Upper lobe of left lung (tissue), 6 donors: Measurements from ENCODE around the gene CNGB1. TPM values are rescaled to one million over a fixed set of nuclear protein-coding genes. Genes with fewer than 3 reads are reported as not detected.

Experiments
- ATAC-seq, 2 donors: fragments of 200-7000 bp; cut with Tn5 transposase; one replicate each; pipeline ENCODE4 v1.9.1; 2022; ENCODE audit warnings: mild to moderate bottlenecking in 2 of 2, moderate library complexity in 2 of 2; ENCODE audit not compliant: low FRiP score in 2 of 2
- DNase-seq, 2 donors: peaks; one replicate each; pipeline ENCODE4 v3.0.0-alpha.2; 2019 to 2020
- H3K27ac ChIP-seq, 4 donors: fragments of 200-600 bp; sonication (generic); one replicate each; pipeline ENCODE4 v1.5.1; 2016 to 2019
- H3K27me3 ChIP-seq, 4 donors: fragments of 200-600 bp; sonication (generic); one replicate each; pipeline ENCODE4 v1.5.1; 2017 to 2019
- H3K36me3 ChIP-seq, 4 donors: fragments of 200-600 bp; sonication (generic); one replicate each; pipeline ENCODE4 v1.5.1; 2016 to 2019
- H3K4me1 ChIP-seq, 4 donors: fragments of 200-600 bp; sonication (generic); one replicate each; pipeline ENCODE4 v1.5.1; 2018 to 2019
- H3K4me3 ChIP-seq, 4 donors: fragments of 200-600 bp; sonication (generic); one replicate each; pipeline ENCODE4 v1.5.1; 2017 to 2019; ENCODE audit warnings: mild to moderate bottlenecking in 2 of 4, moderate library complexity in 1 of 4
- H3K9me3 ChIP-seq, 4 donors: fragments of 200-600 bp; sonication (generic); one replicate each; pipeline ENCODE4 v1.5.1; 2018 to 2019
- EP300 ChIP-seq, 4 donors: sonication (generic); formaldehyde crosslinking; IDR thresholded peaks; one replicate each; pipeline ENCODE4 v1.5.1; 2017; ENCODE audit warnings: antibody characterized with exemption in 4 of 4, control low read depth in 2 of 4
- POLR2A ChIP-seq, 4 donors: fragments of 450-650 bp; IDR thresholded peaks; one replicate each; pipeline ENCODE4 v1.5.1; 2016 to 2017; ENCODE audit warnings: antibody characterized with exemption in 4 of 4, mild to moderate bottlenecking in 2 of 4
- POLR2AphosphoS5 ChIP-seq, 2 donors: sonication (generic); formaldehyde crosslinking; IDR thresholded peaks; one replicate each; pipeline ENCODE4 v1.5.1; 2017; ENCODE audit warnings: antibody characterized with exemption in 2 of 2
- WGBS, 2 donors: methylation state at CpG; one replicate each; pipeline ENCODE4 v1.1.5; 2017 to 2018; 5-methylcytosine and 5-hydroxymethylcytosine counted together
- total RNA-seq, 6 donors: library from RNA; depleted of rRNA in 4 of 6; stranded (reverse); fragments of >200 nt in 4 of 6; gene quantifications; one replicate each; pipeline versions ENCODE4 v1.1.0 to v1.2.1, GENCODE V29; 2016 to 2021
- TF ChIP-seq, protein P1 (sequence below), 6 experiments: fragments of 450-650 bp in 4 of 6; fragments of 200-600 bp in 2 of 6; sonication (generic) in 2 of 6; IDR thresholded peaks; one replicate each; pipeline ENCODE4 v1.5.1; 2016 to 2019; ENCODE audit warnings: antibody characterized with exemption in 6 of 6
- donor health status: DM: no; HTN: no; CAD: no; lungs with moderate emphysema.
- donor health status: DM: no; HTN: yes; CAD: no; lungs with severe emphysema.

CNGB1 gene
- total RNA-seq, 6 donors from 2014 or later = 0.06 to 0.39 TPM; not detected in 4

DNA sequence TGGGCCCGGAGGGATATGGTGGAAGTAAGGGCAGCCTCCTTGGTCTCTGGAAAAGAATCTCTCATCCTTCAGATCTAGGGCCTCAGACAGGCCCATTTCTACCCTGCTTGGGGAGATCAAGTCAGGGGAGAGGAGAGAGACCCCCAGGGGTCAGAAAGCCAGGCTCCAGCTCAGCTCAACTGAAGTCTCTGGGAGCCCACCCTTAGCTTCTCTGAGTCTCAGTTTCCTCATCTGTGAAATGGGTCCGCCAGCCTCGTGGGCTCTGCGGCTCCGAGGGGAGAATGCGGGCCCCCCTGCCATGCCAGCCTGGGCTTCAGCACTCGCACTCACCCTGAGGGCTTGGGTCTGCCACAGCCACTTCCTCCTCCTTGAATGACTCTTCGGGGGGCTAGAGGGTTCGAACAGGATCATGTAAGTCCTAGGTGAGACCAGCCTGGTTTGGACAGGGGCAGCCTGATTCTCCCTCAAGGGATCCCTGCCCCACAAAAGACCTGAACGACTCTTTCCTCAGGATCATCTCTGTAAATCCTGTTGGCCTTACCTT lies 6.7 kb downstream of the CNGB1 start:
- ATAC-seq = no peak
- WGBS, 2 donors = 85 to 88% methylated on average over 3 to 4 of the region's 10 CpGs
- Histone ChIP-seq H3K27ac (no peak overlapping the region), H3K4me1 (no peaks in the 10 kb centered on the region), H3K36me3 (no peaks in the 10 kb centered on the region), H3K9me3 (no peaks in the 10 kb centered on the region), H3K27me3 (no peaks in the 10 kb centered on the region), H3K4me3 (no peak overlapping the region)
- DNase-seq = no peak
- TF ChIP-seq POLR2A (IDR thresholded peaks at IDR 0.05) (no peak), POLR2AphosphoS5 (IDR thresholded peaks at IDR 0.05) (no peak), EP300 (IDR thresholded peaks at IDR 0.05) (no peak)
- TF ChIP-seq, protein P1, sequence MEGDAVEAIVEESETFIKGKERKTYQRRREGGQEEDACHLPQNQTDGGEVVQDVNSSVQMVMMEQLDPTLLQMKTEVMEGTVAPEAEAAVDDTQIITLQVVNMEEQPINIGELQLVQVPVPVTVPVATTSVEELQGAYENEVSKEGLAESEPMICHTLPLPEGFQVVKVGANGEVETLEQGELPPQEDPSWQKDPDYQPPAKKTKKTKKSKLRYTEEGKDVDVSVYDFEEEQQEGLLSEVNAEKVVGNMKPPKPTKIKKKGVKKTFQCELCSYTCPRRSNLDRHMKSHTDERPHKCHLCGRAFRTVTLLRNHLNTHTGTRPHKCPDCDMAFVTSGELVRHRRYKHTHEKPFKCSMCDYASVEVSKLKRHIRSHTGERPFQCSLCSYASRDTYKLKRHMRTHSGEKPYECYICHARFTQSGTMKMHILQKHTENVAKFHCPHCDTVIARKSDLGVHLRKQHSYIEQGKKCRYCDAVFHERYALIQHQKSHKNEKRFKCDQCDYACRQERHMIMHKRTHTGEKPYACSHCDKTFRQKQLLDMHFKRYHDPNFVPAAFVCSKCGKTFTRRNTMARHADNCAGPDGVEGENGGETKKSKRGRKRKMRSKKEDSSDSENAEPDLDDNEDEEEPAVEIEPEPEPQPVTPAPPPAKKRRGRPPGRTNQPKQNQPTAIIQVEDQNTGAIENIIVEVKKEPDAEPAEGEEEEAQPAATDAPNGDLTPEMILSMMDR (IDR thresholded peaks at IDR 0.05) = no peak

GRCh38 chr16:57962756-57963155 lies 8.2 kb downstream of the CNGB1 start:
- 74 to 78% methylated on average over 6 to 8 of the region's 9 CpGs for WGBS, 2 donors
- no peaks in the 10 kb centered on the region for H3K27me3 ChIP-seq

DNA sequence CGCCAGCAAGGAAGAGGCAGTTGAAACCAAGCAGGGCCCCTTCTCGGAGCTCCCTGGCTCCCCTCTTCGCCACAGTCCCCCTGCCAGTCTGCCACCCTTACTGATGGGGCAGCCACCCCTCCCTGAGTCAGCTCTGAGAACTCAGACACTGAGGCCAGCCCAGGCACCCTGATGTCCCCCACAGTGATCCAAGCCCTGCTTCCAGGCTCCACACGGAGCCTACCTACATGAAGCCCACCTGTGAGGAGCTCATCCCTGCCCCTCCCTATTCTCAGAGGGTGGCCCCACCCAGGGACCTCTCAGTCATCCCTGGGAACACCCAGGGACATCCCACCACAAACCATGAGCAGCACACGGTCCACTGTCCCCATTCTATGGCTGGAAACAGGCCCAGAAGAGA lies 8.9 kb downstream of the CNGB1 start:
- H3K27ac ChIP-seq = no peak overlapping the region
- no peaks in the 10 kb centered on the region for H3K27me3 ChIP-seq
- ATAC-seq (no peak), DNase-seq (no peak)
- no peak overlapping the region for H3K4me3 ChIP-seq
- TF ChIP-seq EP300 (IDR thresholded peaks at IDR 0.05) (no peak), POLR2A (IDR thresholded peaks at IDR 0.05) (no peak)
- TF ChIP-seq, protein P1 (IDR thresholded peaks at IDR 0.05) = no peak
- H3K9me3 ChIP-seq = no peaks in the 10 kb centered on the region
- WGBS, 2 donors = 66 to 83% methylated on average over 5 of the region's 5 CpGs
- H3K4me1 ChIP-seq = peaks cover 0 to 16% (median 0%) of the 10 kb centered on the region in 4 donors
- no peaks in the 10 kb centered on the region for H3K36me3 ChIP-seq

More at GRCh38 chr16:57962756-57963155, 8.2 kb downstream of the CNGB1 start:
- ATAC-seq = no peak
- TF ChIP-seq POLR2AphosphoS5 (IDR thresholded peaks at IDR 0.05) = no peak
- no peak for TF ChIP-seq EP300 (IDR thresholded peaks at IDR 0.05)
- no peak for TF ChIP-seq POLR2A (IDR thresholded peaks at IDR 0.05)
- TF ChIP-seq, protein P1 (IDR thresholded peaks at IDR 0.05) = no peak
- Histone ChIP-seq H3K4me1 (peaks cover 0 to 9% (median 0%) of the 10 kb centered on the region in 4 donors), H3K27ac (no peak overlapping the region), H3K9me3 (no peaks in the 10 kb centered on the region), H3K4me3 (no peak overlapping the region), H3K36me3 (no peaks in the 10 kb centered on the region)
- no peak for DNase-seq

DNA sequence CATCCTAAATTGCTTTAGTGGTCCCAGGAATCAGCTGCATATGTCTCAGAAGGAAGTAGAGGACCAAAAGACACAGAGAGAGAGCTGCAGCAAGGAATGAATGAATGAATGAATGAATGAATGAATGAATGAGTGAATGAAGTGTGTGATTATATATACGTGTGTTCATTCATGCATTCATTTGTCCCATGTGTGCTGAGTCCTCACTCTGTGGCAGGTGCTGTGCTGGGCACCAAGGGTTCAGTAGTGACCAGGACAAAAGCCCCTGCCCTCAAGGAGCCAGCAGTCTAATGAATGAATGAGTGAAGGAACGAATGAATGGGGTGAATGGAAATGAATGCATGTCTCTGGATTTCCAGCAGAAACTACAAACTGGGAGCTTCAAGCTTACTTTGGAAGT lies 9.4 kb downstream of the CNGB1 start:
- H3K4me3 ChIP-seq = no peak overlapping the region
- no peaks in the 10 kb centered on the region for H3K27me3 ChIP-seq
- peaks cover 0 to 18% (median 0%) of the 10 kb centered on the region in 4 donors for H3K4me1 ChIP-seq
- no peaks in the 10 kb centered on the region for H3K9me3 ChIP-seq
- ATAC-seq = no peak
- no peak for DNase-seq
- H3K27ac ChIP-seq = no peak overlapping the region
- WGBS, 2 donors = 61 to 66% methylated on average over 2 of the region's 2 CpGs
- no peaks in the 10 kb centered on the region for H3K36me3 ChIP-seq
- TF ChIP-seq EP300 (IDR thresholded peaks at IDR 0.05) (no peak), POLR2AphosphoS5 (IDR thresholded peaks at IDR 0.05) (no peak), POLR2A (IDR thresholded peaks at IDR 0.05) (no peak)
- TF ChIP-seq, protein P1 (IDR thresholded peaks at IDR 0.05) = no peak

- TF ChIP-seq EP300 (IDR thresholded peaks at IDR 0.05) (no peak), POLR2A (IDR thresholded peaks at IDR 0.05) (no peak), POLR2AphosphoS5 (IDR thresholded peaks at IDR 0.05) (no peak)
- TF ChIP-seq, protein P1 (IDR thresholded peaks at IDR 0.05) = no peak
- 84 to 92% methylated on average over 5 to 6 of the region's 7 CpGs for WGBS, 2 donors
- Histone ChIP-seq H3K4me1 (peaks cover 0 to 19% (median 0%) of the 10 kb centered on the region in 4 donors), H3K27me3 (no peaks in the 10 kb centered on the region), H3K4me3 (no peak overlapping the region), H3K27ac (no peak overlapping the region), H3K9me3 (no peaks in the 10 kb centered on the region), H3K36me3 (no peaks in the 10 kb centered on the region)
- ATAC-seq (no peak), DNase-seq (peak in 1 of 2 donors; percentile 41)
These were observed 10.0 kb downstream of the CNGB1 start for GRCh38 chr16:57960826-57961472.
